ENCODE data around the gene PTRHD1. TPM values are rescaled to one million over a fixed set of nuclear protein-coding genes. Genes with fewer than 3 reads are reported as not detected.

The PTRHD1 gene
- total RNA-seq, 4 donors from 2014 or later = 8.4 to 19.7 (median 14.4) TPM

DNA sequence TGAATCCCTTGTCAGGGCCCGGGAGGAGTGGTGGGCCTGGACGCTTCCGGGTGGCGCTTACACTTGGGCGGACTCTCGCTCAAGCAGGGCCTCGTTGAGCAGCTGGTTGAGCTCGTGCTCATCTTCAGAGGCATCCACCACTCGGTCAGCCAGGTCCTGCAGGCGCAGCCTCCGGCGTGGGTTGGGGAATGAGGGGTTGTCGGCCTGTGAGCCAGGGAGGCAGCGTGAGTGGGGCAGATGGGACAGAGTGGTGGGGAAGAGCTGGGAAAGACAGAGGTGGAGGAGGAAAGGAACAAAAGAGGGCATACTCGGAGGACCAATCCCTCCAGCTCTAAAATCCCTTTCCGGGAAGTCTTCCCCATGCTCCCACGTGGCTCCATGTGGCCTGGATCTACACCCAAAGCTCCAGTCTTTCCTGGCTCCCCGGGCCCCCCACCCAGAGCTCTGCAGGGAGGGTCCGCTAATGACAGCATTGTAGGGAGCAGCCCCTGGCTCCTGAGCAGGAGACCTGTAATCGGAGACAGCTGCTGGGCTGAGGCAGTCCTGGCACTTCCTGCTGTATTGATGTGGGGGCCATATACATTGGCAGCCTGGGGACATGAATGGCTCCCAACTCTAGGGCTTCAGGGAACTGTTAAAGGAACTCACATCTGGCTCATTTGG, 41.7 kb upstream of the PTRHD1 start:
- no peak overlapping the region for H3K4me3 ChIP-seq
- peaks cover 0 to 3% (median 0%) of the 10 kb centered on the region in 4 donors for H3K4me1 ChIP-seq
- peaks cover 3 to 96% (median 12%) of the 10 kb centered on the region in 3 donors for H3K36me3 ChIP-seq
- TF ChIP-seq EP300 (IDR thresholded peaks at IDR 0.05) = no peak
- TF ChIP-seq POLR2A (IDR thresholded peaks at IDR 0.05) = no peak
- TF ChIP-seq CTCF (IDR thresholded peaks at IDR 0.05) = no peak
- H3K27ac ChIP-seq = no peak overlapping the region
- H3K27me3 ChIP-seq = no peaks in the 10 kb centered on the region
- no peaks in the 10 kb centered on the region for H3K9me3 ChIP-seq
- WGBS, 2 donors = 90 to 93% methylated on average over 17 to 20 of the region's 20 CpGs
- no peak for DNase-seq (ENCODE audit: low spot score in 2 of 2)

- 93 to 94% methylated on average over 25 to 30 of the region's 32 CpGs for WGBS, 2 donors
- H3K27me3 ChIP-seq = no peaks in the 10 kb centered on the region
- H3K36me3 ChIP-seq = peaks cover 3 to 92% (median 12%) of the 10 kb centered on the region in 3 donors
- DNase-seq (ENCODE audit: low spot score in 2 of 2) = no peak
- no peak for TF ChIP-seq POLR2A (IDR thresholded peaks at IDR 0.05)
- no peak for TF ChIP-seq EP300 (IDR thresholded peaks at IDR 0.05)
- no peak for TF ChIP-seq CTCF (IDR thresholded peaks at IDR 0.05)
- peaks cover 0 to 3% (median 0%) of the 10 kb centered on the region in 4 donors for H3K4me1 ChIP-seq
- H3K4me3 ChIP-seq = no peak overlapping the region
- H3K9me3 ChIP-seq = no peaks in the 10 kb centered on the region
- peak overlapping the region in 1 of 4 donors; percentile 12 for H3K27ac ChIP-seq
Measured at GRCh38 chr2:24833821-24834732, 40.9 kb upstream of the PTRHD1 start.

DNA sequence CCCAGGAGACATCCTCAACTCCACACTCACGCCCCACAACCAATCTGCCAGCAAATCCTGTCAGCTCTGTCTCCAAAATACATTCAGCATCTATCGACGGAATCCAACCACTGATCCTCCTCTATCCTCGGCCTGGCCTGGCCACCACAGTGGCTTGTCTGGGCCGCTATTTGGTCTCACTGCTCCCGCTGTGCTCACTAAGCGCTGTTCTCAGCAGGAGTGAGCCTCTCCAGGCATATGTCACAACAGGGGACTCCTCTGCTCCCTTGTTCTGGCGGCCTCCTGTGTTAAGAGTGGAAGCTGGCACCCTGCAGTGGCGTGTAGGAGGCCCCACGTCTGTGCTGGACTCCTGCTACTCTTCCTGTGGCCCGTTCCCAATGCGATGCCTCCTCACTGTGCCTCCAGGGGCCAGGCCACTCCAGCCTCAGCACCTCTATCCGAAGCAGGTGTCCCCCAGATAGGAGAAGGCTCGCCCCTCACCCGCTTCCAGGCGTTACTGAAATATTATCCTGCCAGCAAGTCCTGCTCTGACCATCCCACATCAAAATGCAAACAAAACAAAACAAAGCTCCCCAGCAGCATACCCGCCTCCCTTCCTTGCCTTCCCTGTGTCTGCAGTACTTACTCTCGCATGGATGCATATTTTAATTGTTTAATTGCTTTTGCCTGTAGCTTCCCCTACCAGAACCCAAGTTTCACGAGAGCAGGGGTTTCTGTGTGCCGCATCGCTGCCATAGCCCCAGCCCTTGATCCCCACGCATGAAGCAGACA, 39.9 kb upstream of the PTRHD1 start:
- TF ChIP-seq CTCF (IDR thresholded peaks at IDR 0.05) (no peak), EP300 (IDR thresholded peaks at IDR 0.05) (no peak), POLR2A (IDR thresholded peaks at IDR 0.05) (no peak)
- 86% methylated on average over 21 to 22 of the region's 22 CpGs for WGBS, 2 donors
- H3K27ac ChIP-seq = no peak overlapping the region
- no peaks in the 10 kb centered on the region for H3K27me3 ChIP-seq
- H3K36me3 ChIP-seq = peaks cover 3 to 83% (median 12%) of the 10 kb centered on the region in 3 donors
- no peak for DNase-seq (ENCODE audit: low spot score in 2 of 2)
- no peak overlapping the region for H3K4me3 ChIP-seq
- H3K4me1 ChIP-seq = peaks cover 0 to 5% (median 0%) of the 10 kb centered on the region in 4 donors
- H3K9me3 ChIP-seq = no peaks in the 10 kb centered on the region

GRCh38 chr2:24832521-24832920, 39.3 kb upstream of the PTRHD1 start:
- H3K4me3 ChIP-seq = no peak overlapping the region
- H3K9me3 ChIP-seq = no peaks in the 10 kb centered on the region
- no peak overlapping the region for H3K27ac ChIP-seq
- H3K27me3 ChIP-seq = no peaks in the 10 kb centered on the region
- DNase-seq (ENCODE audit: low spot score in 2 of 2) = no peak
- 75 to 79% methylated on average over 9 of the region's 9 CpGs for WGBS, 2 donors
- H3K36me3 ChIP-seq = peaks cover 3 to 77% (median 12%) of the 10 kb centered on the region in 3 donors
- peaks cover 0 to 11% (median under 1%) of the 10 kb centered on the region in 4 donors for H3K4me1 ChIP-seq
- TF ChIP-seq EP300 (IDR thresholded peaks at IDR 0.05) (no peak), POLR2A (IDR thresholded peaks at IDR 0.05) (no peak), CTCF (IDR thresholded peaks at IDR 0.05) (no peak)

All from tibial nerve (tissue), 4 donors.